ENCODE measurements around the gene GALNT6. TPM values are rescaled to one million over a fixed set of nuclear protein-coding genes. Genes with fewer than 3 reads are reported as not detected.

GALNT6 gene
- total RNA-seq, 1 experiment from 2014 or later, result 3.7 TPM

DNA sequence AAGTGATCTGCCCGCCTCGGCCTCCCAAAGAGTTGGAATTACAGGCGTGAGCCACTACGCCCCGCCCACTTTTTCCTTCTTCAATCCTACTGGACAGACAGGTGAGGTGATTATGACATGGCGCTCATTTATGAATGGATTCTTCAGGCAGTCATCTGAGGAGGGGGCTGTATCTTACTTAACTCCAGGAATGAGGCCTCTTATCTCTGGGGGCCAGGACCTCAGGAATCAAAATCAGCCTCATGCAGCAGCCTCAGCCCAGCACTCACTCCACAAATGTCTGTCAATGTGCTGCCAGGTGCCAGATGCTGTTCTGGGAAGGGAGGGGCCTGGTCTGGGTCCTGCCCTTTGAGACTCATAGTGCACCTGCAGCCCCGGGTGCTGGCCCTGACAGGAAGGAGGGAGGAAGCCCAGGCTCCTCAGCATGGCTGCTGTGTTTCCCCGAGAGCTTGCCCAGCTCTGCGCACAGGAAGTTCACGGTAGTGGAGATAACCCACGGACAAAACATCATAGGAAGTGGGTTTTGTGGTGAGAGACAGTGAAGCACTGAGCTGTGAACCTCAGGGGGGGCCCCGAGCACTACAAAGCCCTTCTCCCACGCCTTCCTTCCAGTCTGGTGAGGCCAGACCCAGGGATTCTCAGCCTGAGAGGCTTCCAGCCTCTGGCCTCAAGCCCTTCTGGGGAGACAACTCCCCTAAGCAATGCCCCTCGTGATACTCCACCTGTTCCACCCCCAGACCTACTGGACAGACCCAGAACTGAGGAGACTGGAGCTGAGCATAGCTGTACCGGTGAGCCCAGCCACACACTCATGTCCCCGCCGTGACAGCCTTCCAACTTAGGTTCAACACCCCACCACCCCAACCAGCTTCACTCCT lies 22.3 kb downstream of the GALNT6 start:
- in situ Hi-C loops (cut with HindIII; ENCODE audit: low pct_unique_long_range_greater_than_20kb, low sequenced_read_pairs), result no loop called here
- no peak for DNase-seq (ENCODE audit: low read depth, low spot score)

DNA sequence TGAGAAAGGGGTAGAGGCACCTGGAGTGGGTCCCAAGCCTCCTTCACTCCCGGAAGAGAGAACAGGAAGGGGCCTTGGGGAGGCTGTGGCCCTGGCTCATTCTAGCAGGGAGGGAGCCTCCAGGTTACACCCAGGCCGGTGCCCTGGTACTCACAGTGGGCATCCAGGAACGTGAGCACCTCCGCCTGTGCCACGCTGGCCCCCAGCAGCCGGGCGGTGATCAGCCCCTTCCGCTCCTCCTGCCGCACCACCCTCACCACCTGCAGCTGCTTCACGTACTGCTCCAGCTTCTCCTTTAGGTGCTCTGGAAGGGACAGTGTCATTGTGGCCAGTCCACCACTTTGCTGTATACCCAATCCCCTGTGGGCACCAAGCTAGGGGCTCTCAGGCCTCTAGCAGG lies 25.9 kb downstream of the GALNT6 start:
- no peak for DNase-seq (ENCODE audit: low read depth, low spot score)
- in situ Hi-C loops (cut with HindIII; ENCODE audit: low pct_unique_long_range_greater_than_20kb, low sequenced_read_pairs), result no loop called here

DNA sequence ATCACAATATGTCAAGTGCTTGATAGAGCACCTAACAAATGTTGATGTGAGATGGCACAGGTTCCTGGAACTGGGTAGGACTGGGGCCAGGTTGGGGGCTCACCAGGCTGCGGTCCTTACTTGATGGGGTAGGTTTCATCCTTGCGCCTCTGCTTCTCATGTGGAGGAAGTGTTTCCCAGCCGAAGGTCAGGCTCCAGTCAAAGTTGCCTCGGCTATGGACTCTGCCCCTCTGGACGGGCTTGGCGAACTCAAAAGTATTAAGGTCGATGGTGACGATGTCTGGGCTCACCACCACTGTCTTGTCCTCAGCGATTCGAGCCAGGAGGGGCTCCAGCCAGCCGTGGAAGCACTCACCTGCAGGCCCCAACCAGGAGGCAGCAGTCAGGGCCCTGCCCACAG lies 27.2 kb downstream of the GALNT6 start:
- in situ Hi-C loops (cut with HindIII; ENCODE audit: low pct_unique_long_range_greater_than_20kb, low sequenced_read_pairs), result no loop called here
- DNase-seq (ENCODE audit: low read depth, low spot score), result no peak

DNA sequence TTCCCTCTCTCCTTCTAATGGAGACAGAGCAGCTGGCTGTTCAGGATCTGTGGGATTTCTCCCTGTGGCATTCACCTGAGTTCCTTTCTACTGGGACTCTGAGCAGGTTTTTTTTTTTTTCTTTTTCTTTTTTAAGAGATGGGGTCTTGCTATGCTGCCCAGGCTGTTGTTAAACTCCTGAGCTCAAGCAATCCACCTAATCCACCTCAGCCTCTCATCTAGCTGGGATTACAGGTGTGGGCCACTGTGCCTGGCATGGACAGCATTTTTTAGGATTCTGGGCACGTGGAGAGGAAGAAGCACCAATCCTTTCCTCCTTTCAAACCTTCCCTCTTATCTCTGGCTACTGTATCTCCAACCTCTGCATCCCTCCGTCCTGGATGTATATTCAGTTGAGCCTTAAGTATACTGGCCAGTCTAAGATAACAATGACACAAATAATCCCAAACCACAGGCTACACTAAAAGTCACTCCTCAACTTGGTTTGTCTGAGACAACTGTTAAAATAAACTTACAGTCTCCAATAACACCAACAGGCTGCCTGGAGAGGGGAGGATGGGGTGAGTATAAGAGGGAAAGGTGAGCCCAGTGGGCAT lies 28.4 kb downstream of the GALNT6 start:
- in situ Hi-C loops (cut with HindIII; ENCODE audit: low pct_unique_long_range_greater_than_20kb, low sequenced_read_pairs), result no loop called here
- DNase-seq (ENCODE audit: low read depth, low spot score), result no peak

DNA sequence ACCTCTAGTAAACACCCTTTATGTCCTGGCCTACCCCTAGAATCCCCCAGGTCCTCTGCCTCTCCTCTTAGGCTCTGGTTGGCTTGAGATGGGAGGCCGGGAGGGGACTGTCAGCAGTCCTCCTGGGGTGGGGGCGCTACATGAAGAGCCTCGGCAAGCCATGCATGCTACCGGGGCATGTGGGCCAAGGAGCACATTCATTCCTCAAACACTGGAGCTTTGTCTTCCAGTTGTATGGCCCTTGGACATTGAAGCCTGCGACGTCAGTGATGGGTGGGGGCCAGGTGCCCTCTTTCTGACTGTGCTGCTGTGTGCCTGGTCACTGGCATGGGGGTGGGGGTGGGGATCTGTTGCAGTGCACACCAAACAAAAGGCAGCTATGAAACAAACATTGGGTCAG lies 28.9 kb downstream of the GALNT6 start:
- DNase-seq (ENCODE audit: low read depth, low spot score), result peak; percentile 80
- in situ Hi-C loops (cut with HindIII; ENCODE audit: low pct_unique_long_range_greater_than_20kb, low sequenced_read_pairs), result no loop called here

DNA sequence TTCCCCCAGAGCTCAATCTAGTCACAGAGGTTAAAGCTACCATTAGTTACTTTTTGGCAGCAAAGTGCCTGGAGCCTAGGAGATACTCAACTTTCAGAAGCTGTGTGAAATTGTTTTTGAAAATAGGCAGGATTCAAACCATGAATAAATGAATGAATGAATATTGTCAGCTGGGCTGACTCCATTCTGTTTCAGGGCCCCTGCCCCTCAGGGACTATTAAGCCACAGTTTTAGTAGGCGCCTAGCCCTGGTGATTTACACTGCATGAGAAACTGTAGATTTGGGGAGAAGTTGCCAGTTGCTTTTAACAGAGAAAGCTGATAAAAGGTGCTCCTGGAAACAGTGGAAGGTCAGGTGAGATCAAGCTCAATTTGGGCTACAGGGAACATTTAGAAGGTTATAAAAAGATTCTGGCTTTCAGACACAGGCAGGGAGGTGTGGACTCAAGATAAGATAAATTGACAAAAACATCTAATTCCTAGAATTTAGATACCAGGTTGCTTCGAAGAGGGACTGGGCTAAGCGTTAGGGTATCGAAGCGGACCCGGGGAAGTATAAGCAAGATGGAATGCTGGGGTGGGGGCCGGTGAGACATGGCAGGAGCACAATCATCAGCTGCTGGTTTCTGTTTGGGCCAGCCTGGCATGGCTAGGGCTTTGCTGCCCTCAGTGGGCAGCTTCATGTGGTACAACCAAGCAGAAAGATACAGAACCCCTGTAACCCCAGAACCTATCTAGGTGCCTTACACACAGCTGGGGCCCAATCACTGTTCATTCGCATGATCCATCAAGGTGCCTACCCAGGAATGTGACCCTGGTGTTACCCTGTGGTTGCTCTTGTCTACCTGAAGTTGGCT lies 29.8 kb downstream of the GALNT6 start:
- DNase-seq (ENCODE audit: low read depth, low spot score), result peak; percentile 11
- in situ Hi-C loops (cut with HindIII; ENCODE audit: low pct_unique_long_range_greater_than_20kb, low sequenced_read_pairs), result no loop called here

DNA sequence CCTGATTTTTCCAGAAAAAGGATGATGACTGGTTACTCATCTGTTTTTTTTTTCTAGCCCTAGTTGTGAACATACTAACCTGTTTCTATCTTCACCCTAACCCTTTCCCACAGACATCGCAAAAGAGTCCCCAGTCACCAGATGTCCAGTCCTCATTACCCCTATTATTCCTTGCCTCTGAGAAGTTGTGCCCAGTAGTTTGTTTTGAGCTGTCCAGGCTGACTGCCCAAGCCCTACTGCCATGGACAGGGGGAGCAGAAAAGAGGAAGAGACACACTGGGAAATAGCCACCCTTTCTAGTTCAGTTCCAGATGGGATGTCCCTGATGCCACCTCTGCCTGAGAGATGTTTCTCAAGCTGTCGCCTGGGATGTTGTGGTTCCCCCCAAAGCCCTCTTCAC lies 30.9 kb downstream of the GALNT6 start:
- in situ Hi-C loops (cut with HindIII; ENCODE audit: low pct_unique_long_range_greater_than_20kb, low sequenced_read_pairs), result no loop called here
- no peak for DNase-seq (ENCODE audit: low read depth, low spot score)

DNA sequence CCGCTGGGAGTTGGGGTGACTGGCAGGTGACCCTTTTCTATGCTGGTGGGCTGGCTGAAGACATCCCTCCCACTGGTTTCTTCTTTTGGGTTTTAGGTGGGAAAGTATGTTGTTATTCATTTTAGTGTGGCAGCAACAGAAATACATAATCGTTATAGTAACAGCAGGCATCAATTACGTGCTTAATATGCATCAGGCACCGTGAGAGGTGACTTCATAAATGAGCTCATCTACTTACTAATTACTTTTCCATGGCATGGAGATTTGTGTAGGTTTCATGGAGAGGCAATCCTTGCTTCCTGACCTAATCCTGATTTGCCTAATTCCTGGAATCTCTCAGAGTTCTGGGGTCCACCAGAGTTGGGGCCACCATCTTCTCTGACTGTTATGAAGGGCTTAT lies 31.4 kb downstream of the GALNT6 start:
- DNase-seq (ENCODE audit: low read depth, low spot score), result no peak
- in situ Hi-C loops (cut with HindIII; ENCODE audit: low pct_unique_long_range_greater_than_20kb, low sequenced_read_pairs), result no loop called here

DNA sequence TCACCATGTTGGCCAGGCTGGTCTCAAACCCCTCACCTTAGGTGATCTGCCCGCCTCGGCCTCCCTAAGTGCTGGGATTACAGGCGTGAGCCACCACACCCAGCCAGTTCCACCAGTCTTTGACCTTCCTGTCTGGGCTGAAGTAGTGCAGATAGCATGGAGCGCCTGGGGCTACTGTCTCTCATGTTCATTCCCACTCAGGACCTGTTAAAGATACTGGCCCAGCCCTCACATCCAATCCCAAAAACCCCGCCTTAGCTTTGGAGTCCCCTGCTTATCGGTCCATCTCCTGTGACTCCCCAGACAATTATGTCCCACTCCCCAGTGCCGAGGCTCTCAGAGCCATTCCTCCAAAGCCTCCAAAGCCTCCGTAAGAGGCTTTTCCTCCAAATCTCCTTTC lies 32.7 kb downstream of the GALNT6 start:
- in situ Hi-C loops (cut with HindIII; ENCODE audit: low pct_unique_long_range_greater_than_20kb, low sequenced_read_pairs), result no loop called here
- no peak for DNase-seq (ENCODE audit: low read depth, low spot score)

DNA sequence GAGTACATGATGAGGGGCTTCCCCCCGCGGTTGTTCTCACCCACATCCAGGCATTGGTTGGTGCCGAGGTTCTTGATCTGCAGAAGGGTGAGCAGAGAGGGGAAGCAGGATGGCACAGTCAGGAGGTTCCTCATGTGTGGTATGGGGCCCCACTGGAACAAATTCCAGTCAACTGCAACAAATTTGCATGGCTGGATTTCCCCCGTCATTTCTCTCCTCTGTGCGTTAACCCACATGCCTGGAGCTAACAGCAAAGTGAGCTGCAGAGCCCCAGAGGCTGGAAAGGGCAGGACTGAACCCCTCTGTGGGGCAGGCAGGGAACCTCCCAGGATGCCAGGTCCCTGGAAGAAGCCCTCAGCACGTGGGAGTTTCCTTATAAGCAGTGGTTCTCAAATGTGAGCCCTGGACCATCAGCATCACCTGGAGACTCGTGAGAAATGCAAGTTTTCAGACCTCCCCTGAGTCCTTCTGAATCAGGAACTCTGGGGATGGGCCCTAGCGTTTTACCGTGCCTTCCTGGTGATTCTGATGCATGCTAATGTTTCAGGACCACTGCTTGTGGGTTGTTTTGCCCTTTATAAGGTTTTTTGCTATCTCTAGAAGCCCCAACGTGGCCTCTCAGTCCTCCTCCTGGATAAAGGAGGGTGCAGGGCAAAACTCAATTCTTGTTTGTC lies 33.7 kb downstream of the GALNT6 start:
- DNase-seq (ENCODE audit: low read depth, low spot score), result no peak
- in situ Hi-C loops (cut with HindIII; ENCODE audit: low pct_unique_long_range_greater_than_20kb, low sequenced_read_pairs), result no loop called here

DNA sequence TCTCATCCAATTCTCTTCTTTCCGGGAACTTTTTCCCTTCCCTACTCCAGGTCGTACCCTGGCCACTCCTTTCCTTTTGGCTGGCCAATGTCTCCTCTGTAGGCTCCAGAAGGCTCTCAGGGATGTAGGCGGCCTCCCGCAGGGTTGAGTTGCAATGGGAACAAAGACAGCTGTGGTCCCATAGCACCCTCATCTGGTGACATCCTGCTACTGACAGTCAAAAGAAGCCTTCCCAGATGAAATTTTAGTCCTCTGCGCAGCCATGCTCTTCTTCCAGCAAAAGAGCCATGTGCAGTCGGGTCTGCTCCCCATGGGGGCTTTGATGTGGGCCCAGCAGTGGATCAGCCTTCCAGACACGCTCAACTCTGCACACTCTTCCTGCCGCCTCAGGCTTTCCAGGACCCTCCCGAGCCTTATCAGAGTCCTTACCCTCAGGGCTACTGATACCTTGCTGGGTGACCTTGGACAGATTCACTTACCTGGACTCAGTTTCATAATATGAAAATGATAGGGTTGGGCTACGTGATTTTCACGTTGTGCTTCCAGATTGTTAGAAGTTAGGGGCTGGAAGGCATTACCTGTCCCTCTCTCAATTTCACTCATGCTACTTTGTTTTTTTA lies 39.2 kb downstream of the GALNT6 start:
- peak; percentile 84 for DNase-seq (ENCODE audit: low read depth, low spot score)
- in situ Hi-C loops (cut with HindIII; ENCODE audit: low pct_unique_long_range_greater_than_20kb, low sequenced_read_pairs), result no loop called here

DNA sequence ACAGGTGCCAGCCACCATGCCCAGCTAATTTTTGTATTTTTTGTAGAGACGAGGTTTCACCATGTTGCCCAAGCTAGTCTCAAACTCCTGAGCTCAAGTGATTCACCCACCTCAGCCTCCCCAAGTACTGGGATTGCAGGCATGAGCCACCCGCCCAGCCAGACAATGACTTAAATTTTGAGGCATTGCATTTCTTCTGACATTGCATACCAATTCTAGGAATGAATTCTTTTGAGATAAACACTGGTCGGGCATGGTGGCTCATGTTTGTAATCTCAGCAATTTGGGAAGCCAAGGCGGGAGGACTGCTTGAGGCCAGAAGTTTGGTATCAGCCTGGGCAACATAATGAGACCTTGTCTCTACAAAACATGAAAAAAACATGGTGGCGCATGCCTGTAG lies 42.2 kb downstream of the GALNT6 start:
- in situ Hi-C loops (cut with HindIII; ENCODE audit: low pct_unique_long_range_greater_than_20kb, low sequenced_read_pairs), result no loop called here
- DNase-seq (ENCODE audit: low read depth, low spot score), result no peak

DNA sequence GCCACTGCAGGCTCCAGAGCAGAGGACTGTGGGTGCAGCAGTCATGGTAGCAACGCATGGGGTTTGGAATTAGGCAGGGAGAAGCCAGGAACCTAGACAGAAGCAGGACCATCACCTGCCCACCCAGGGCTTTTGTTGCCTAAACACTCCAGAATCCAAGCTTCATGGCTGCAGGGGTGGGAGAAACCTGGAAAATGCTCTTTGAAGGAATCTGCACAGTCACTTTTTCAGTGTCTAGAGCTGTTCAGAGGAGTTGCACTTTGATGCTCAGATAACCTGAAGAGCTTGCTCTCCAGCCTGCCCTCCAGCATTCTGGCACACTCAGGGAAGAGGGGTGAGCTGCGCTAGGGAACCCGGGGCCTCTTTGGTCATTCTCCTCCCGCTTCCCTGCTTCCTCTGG lies 43.1 kb downstream of the GALNT6 start:
- no peak for DNase-seq (ENCODE audit: low read depth, low spot score)
- in situ Hi-C loops (cut with HindIII; ENCODE audit: low pct_unique_long_range_greater_than_20kb, low sequenced_read_pairs), result no loop called here

DNA sequence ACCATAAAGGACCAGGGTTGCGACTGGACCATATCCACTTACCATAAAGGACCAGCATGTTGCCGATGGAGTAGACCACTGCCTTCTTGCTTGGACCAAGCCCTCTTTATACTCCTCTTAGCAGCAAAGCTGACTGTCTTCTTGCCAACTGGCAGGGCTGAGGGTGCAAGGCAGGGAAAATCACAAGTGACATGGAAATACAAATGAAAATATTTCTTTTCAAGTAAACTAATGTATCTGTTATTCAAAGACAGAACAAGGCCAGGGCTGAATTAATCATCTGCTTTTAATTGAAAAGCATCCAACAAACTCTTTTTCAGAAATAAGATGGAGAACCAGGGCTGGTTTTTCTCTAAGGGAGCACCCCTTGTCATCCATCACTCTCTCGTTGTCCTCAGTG lies 44.6 kb downstream of the GALNT6 start, which contains the start of gene CELA1:
Gene CELA1, minus strand, starts transcription at position 99 of the 400 bp plus-strand sequence. Its CDS starts 41 bp downstream, at position 58.
- in situ Hi-C loops (cut with HindIII; ENCODE audit: low pct_unique_long_range_greater_than_20kb, low sequenced_read_pairs), result no loop called here
- DNase-seq (ENCODE audit: low read depth, low spot score), result no peak

DNA sequence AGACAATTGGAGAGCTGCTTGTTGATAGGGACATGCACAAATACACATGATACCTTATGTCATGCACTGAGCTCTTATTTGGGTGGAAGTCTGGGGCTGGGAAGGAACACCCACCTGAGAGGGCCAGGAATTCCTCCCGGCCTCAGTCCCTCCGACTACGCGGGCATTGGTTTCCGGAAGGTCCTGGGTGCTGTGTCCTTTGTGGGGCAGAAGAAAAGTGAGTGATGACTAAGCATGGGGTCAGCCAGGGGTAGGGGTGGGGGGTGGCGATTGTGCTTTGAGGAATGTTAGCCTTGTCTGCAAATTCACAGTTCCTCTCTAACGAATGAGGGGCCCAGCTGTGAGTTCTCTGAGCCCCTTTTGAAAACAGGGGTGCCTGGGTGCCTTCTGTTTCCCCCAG lies 45.5 kb downstream of the GALNT6 start:
- in situ Hi-C loops (cut with HindIII; ENCODE audit: low pct_unique_long_range_greater_than_20kb, low sequenced_read_pairs), result no loop called here

DNA sequence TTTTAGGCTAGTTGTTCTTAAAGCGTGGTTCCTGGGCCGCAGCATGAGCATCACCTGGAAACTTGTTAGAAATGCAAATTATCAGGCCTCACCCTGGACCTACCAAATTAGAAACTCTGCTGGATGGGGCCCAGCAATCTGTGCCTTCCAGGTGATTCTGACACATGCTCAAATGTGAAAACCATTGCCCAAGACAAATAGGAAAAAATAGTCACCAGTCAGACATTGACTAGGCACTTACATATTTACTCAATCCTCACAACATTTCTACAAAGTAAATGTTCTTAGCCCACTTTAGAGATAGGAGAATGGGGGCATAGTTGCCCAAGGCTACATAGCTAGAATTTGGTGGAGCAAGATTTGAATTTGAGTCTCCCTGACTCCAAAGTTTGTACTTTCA lies 48.0 kb downstream of the GALNT6 start:
- in situ Hi-C loops (cut with HindIII; ENCODE audit: low pct_unique_long_range_greater_than_20kb, low sequenced_read_pairs), result no loop called here
- no peak for DNase-seq (ENCODE audit: low read depth, low spot score)

More for the DNA sequence above, 45.5 kb downstream of the GALNT6 start:
- DNase-seq (ENCODE audit: low read depth, low spot score), result no peak

DNA sequence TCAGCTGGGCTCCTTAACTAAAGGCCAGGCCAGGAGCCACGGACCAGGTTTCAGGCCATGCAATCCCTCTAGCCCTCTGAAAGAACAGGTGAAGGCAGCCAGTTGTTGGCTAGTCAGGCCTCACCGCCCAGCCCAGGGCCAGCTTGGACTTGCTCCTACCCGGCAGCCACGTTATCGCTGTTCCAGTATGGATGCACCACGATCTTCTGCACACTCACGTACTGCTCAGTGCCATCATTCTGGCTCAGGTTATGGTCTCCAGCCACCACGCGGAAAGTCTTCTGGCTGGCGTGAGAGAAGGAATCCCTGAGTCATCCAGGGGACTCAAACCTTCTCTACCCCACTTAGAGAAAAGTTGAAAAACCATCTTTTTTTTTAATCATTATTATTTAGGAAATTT lies 48.8 kb downstream of the GALNT6 start:
- in situ Hi-C loops (cut with HindIII; ENCODE audit: low pct_unique_long_range_greater_than_20kb, low sequenced_read_pairs), result no loop called here
- DNase-seq (ENCODE audit: low read depth, low spot score), result no peak
